OCI-LY3 (cell line): Measurements from ENCODE around the gene PICALM.

Experiments used
- H2AFZ ChIP-seq: fragments of 200-600, 300-600 bp; shearing (Covaris generic); 2 replicates; pipeline ENCODE4 v1.6.0; 2014; ENCODE audit warnings: antibody characterized with exemption, low read depth, low read length
- H3K27ac ChIP-seq: fragments of 200-600, 300-600 bp; sonication (generic); 2 replicates; pipeline ENCODE4 v1.5.1; 2014; ENCODE audit warnings: mild to moderate bottlenecking, low read length, moderate library complexity, mixed read lengths
- H3K27me3 ChIP-seq: fragments of 200-600, 300-600 bp; sonication (generic); 2 replicates; pipeline ENCODE4 v1.6.1; 2014; ENCODE audit warnings: low read depth, low read length, mixed read lengths
- H3K36me3 ChIP-seq: fragments of 200-600, 300-600 bp; sonication (generic); replicated peaks from 2 replicates; pipeline ENCODE3; 2014; ENCODE audit warnings: low read depth, low read length, mixed read lengths
- H3K4me1 ChIP-seq: fragments of 300-600, 200-600 bp; sonication (generic); 2 replicates; pipeline ENCODE4 v1.6.1; 2014; ENCODE audit warnings: low read length, mixed read lengths
- H3K4me2 ChIP-seq: fragments of 200-600, 300-600 bp; sonication (generic); 2 replicates; pipeline ENCODE4 v1.6.1; 2014; ENCODE audit warnings: low read length, mixed read lengths
- H3K4me3 ChIP-seq: fragments of 300-600, 200-600 bp; sonication (generic); 2 replicates; pipeline ENCODE4 v1.5.1; 2014; ENCODE audit warnings: antibody characterized with exemption, mild to moderate bottlenecking, low read length, moderate library complexity
- H3K79me2 ChIP-seq: fragments of 300-600, 200-600 bp; shearing (Covaris generic); 2 replicates; pipeline ENCODE4 v1.6.1; 2014; ENCODE audit warnings: mild to moderate bottlenecking, low read length, mixed read lengths
- H3K9ac ChIP-seq: fragments of 300-600, 200-600 bp; shearing (Covaris generic); 2 replicates; pipeline ENCODE4 v1.6.0; 2014; ENCODE audit warnings: mild to moderate bottlenecking, low read length, moderate library complexity
- H3K9me3 ChIP-seq: fragments of 200-600, 300-600 bp; shearing (Covaris generic); 2 replicates; pipeline ENCODE4 v1.6.1; 2014; ENCODE audit warnings: low read length, mixed read lengths; ENCODE audit not compliant: insufficient read depth
- H4K20me1 ChIP-seq: fragments of 200-600, 300-600 bp; sonication (generic); 2 replicates; pipeline ENCODE4 v1.6.1; 2016; ENCODE audit warnings: low read length, mixed read lengths; ENCODE audit not compliant: insufficient read depth
- CTCF ChIP-seq: fragments of 200-600, 300-600 bp; sonication (generic); IDR thresholded peaks from 2 replicates; pipeline ENCODE4 v1.5.1; 2014; ENCODE audit warnings: antibody characterized with exemption, low read length, low read depth
- EZH2phosphoT487 ChIP-seq: fragments of 200-600 bp; shearing (Covaris generic); IDR thresholded peaks from 2 replicates; pipeline ENCODE4 v1.6.1; 2018; ENCODE audit warnings: antibody characterized with exemption, mixed run types, low read depth

Gene PICALM

DNA sequence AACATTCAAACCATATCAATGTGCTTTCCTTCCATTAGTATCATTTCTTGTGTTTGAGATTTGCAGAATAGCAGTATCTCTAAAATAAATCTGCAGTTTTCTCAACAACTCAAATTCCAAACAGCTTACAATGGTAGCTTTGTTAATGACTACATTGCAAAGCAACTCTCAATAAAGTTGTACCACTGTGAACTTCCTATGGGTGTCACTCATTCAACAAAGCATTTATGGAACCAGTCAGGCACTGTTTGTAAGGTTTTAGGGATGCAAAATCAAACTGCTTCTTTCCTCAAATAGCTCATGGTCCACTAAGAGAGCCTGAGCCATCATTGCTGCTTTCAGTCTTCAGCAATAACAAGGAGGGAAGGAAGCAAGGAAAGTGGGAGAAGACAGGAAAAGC is 122.7 kb downstream of the PICALM start:
- peak overlapping the region; percentile 47 for H3K27ac ChIP-seq
- no peak overlapping the region; the same call in 1 of the 2 replicates for H3K4me2 ChIP-seq
- no peak overlapping the region for H3K4me3 ChIP-seq
- H3K9ac ChIP-seq: no peak overlapping the region
- TF ChIP-seq EZH2phosphoT487 (no peak), CTCF (peak; percentile 27; the same call in 1 of the 2 replicates)
- no peak overlapping the region for H2AFZ ChIP-seq
- H3K9me3 ChIP-seq: peaks cover 13% of the 10 kb centered on the region; the same call in 1 of the 2 replicates
- peaks cover 50% of the 10 kb centered on the region for H3K4me1 ChIP-seq
- peaks cover 18% of the 10 kb centered on the region for H3K36me3 ChIP-seq
- H3K79me2 ChIP-seq: no peaks in the 10 kb centered on the region
- H3K27me3 ChIP-seq: no peaks in the 10 kb centered on the region
- H4K20me1 ChIP-seq: no peaks in the 10 kb centered on the region

- TF ChIP-seq EZH2phosphoT487: no peak
- no peak for TF ChIP-seq CTCF
- no peaks in the 10 kb centered on the region for H3K27me3 ChIP-seq
- H4K20me1 ChIP-seq: no peaks in the 10 kb centered on the region
- H2AFZ ChIP-seq: no peak overlapping the region
- no peak overlapping the region for H3K4me3 ChIP-seq
- H3K4me2 ChIP-seq: no peak overlapping the region
- H3K9ac ChIP-seq: no peak overlapping the region
- no peaks in the 10 kb centered on the region for H3K79me2 ChIP-seq
- peak overlapping the region; percentile 47 for H3K27ac ChIP-seq
- H3K9me3 ChIP-seq: peaks cover 13% of the 10 kb centered on the region; the same call in 1 of the 2 replicates
- H3K36me3 ChIP-seq: peaks cover 18% of the 10 kb centered on the region
- peaks cover 50% of the 10 kb centered on the region for H3K4me1 ChIP-seq
These were observed 123.1 kb downstream of the PICALM start for GRCh38 chr11:85945788-85946187.

DNA sequence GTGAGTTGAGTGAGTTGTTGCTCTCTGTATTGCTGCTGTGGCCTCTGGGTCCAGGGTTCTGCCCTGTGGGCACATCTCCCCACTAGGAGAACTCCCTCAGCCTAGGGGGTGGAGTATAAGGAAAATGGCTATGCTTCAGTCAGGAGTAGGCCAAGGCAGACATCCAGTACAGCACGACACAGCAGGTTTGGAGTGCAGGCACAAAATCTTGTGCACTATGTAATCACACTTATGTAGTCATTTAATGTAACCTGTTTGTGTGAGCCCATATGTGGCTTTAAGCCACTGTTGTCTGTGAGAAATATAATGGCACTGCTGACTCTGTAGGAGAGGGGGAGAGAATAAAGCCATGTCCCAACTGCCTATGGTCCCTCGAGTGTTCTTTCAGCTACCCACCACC is 123.6 kb downstream of the PICALM start:
- H3K4me2 ChIP-seq: no peak overlapping the region
- peak overlapping the region; percentile 26 for H3K27ac ChIP-seq
- no peak overlapping the region for H2AFZ ChIP-seq
- no peak overlapping the region for H3K9ac ChIP-seq
- H3K4me3 ChIP-seq: no peak overlapping the region
- no peaks in the 10 kb centered on the region for H3K79me2 ChIP-seq
- H3K4me1 ChIP-seq: peaks cover 50% of the 10 kb centered on the region
- H4K20me1 ChIP-seq: no peaks in the 10 kb centered on the region
- H3K27me3 ChIP-seq: no peaks in the 10 kb centered on the region
- H3K9me3 ChIP-seq: peaks cover 13% of the 10 kb centered on the region; the same call in 1 of the 2 replicates
- TF ChIP-seq CTCF (no peak), EZH2phosphoT487 (no peak)
- peaks cover 18% of the 10 kb centered on the region for H3K36me3 ChIP-seq

DNA sequence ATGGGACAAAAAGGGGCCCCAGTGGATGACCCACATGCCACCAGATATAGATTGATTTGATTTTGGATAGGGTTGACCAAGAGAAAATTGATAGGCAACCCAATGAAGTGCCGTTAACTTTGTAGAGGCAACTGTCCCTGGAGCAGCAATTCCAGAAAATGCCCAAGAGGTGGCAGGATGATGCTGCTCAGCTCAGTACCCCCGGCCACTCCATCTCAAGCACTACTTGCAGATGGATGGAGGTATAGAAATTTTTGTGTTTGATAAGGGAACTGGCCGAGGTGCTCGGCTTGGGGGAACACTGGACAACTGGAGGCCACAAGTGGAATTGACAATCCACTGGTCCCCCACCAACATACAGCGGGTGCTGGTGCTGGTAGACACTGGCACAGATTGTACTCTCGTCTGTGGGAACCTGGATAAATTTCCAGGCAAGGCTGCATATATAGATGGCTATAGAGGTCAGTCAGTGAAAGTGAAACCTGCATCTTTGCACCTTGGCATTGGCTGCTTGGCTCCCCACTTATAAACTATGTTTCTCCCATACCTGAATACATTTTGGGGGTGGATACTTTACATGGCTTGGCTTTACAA is 127.4 kb downstream of the PICALM start:
- TF ChIP-seq CTCF: peak; percentile 91
- no peak for TF ChIP-seq EZH2phosphoT487
- H3K9ac ChIP-seq: no peak overlapping the region
- no peak overlapping the region for H2AFZ ChIP-seq
- peak overlapping the region; percentile 15; the same call in 1 of the 2 replicates for H3K4me2 ChIP-seq
- H3K4me1 ChIP-seq: peaks cover 15% of the 10 kb centered on the region
- no peaks in the 10 kb centered on the region for H3K27me3 ChIP-seq
- no peaks in the 10 kb centered on the region for H3K79me2 ChIP-seq
- H3K4me3 ChIP-seq: no peak overlapping the region
- peaks cover 10% of the 10 kb centered on the region for H3K36me3 ChIP-seq
- no peaks in the 10 kb centered on the region for H4K20me1 ChIP-seq
- H3K27ac ChIP-seq: no peak overlapping the region
- peaks cover 12% of the 10 kb centered on the region; the same call in 1 of the 2 replicates for H3K9me3 ChIP-seq
